HG03520 (cell line): Measurements from ENCODE around the gene INPP5J.
"Not testable (repeated sequence)": the region's sequence is repeated elsewhere in the genome, so short reads cannot be mapped to it uniquely, and the experiment has no call there.

Experiments
- ATAC-seq: cut with Tn5 transposase; IDR thresholded peaks from one replicate; pipeline ENCODE4 v1.9.1; 2021; ENCODE audit warnings: mild to moderate bottlenecking, moderate library complexity; ENCODE audit not compliant: unreplicated experiment

INPP5J gene

GRCh38 chr22:31144223-31144622 lies 21.5 kb downstream of the INPP5J start:
- no peak for ATAC-seq

DNA sequence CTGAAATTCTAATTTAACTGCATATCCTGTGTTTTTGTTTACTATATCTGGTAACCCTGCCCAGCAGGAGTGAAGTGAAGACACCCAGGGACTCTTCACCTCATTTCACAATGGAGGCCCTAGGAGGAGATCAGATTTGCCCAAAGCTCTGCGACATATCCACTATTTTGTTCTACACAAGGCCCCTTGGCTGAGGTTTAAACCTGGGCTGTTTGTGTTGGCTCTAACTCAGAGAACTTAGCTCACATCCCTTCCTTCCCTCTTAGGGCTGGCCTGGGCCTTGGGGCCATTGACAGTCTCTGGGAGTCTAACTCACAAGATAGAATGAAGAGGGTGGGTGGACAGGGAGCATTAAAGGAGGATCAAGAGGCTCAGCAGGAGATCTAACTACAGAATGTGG lies 25.7 kb downstream of the INPP5J start:
- ATAC-seq: no peak

GRCh38 chr22:31148953-31149627 lies 26.3 kb downstream of the INPP5J start:
- ATAC-seq: no peak

- no peak for ATAC-seq
Measured at GRCh38 chr22:31150615-31151014, 27.8 kb downstream of the INPP5J start.

- no peak for ATAC-seq
Measured at GRCh38 chr22:31151872-31152271, 29.1 kb downstream of the INPP5J start.

DNA sequence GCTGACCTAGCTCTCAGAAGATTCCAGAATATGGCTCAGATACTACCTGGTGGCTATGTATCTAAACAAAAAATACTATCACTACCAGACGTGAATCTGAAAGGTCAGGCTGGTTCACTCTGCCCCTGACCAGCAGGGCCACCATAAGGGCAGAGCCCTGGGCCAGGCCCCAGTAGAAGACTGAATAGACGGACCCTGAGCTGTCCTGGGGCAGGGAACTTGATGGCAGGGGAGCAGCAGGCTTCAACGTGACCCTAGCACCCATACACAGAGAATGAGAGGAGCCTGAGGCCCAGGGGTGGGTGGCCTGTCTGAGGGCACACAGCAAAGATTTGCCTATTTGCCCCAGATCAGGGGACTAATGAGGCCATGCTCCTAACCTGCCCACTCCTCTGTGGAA lies 30.6 kb downstream of the INPP5J start:
- no peak for ATAC-seq

DNA sequence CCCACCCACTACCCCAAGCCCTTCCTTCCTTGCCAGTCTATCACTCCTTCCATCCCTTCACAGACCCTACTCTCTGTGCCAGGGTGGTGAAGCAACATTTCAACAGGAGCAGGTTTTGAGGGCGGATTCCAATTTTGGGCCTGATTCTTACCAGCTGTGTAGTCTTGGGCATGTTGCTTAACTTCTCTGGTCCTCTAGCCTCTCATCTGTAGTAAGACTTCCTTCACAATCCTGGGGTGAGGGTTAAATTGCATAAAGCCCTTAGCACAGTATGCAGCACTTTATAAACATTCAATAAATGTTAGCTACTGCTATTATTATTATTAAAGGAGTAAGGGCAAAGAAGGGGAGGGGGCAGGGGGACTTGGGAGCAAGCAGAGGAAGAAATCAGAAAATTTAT lies 32.2 kb downstream of the INPP5J start:
- ATAC-seq: no peak

GRCh38 chr22:31155422-31155821 lies 32.7 kb downstream of the INPP5J start:
- no peak for ATAC-seq

- no peak for ATAC-seq
Measured at GRCh38 chr22:31160328-31160978, 37.7 kb downstream of the INPP5J start.

DNA sequence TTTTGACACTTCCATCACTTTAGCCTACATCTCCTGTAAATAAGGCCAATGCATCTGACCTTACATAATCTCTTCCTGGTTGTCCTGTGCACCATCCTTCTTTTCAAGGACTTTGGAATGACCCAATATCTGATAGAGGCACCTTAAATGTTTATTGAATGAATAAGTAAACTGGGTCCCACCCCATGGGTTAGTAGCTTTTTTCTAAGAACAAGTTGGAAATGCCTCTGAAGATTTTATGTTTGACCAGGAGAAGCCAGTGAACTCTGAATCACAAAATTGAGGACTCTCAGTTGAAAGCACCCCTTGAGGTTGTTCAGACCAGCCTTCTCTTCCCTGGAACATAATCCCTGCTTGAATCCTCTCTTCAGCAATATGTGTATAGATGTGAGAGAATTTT lies 38.6 kb downstream of the INPP5J start:
- no peak for ATAC-seq

DNA sequence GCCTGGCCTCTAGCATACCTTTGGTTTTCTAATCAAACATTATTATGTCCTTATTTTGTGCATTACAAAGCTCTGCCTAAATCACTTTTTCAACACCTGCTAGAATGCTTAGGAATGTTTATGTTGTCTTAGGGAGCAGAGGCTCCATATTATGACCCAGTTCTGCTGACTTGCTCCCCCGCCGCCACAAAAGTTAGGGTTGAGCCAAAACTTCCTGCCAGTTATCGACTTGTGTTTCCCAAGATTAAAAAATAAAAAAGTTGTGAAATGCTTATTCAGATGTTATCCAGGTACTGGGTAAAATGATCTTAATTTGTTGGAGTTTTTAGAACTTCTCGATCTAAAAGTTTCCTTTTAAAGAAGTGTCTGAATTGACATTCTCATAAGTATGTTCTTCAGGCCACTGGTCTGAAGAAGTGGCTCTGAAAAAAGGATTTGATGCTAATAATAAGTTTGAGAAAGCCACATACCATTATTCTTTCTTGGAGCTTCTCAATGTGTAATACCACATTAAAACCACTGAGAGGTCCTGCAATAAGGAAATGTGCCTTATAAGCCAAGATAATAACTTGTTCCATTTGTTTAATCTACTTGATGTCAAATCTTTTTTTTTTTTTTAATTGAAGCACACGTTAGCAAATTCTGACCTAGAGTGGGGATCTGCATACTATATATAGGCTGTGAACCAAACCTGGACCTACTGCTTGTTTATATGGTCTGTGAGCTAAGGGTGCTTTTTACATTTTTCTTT lies 39.4 kb downstream of the INPP5J start:
- ATAC-seq: no peak

DNA sequence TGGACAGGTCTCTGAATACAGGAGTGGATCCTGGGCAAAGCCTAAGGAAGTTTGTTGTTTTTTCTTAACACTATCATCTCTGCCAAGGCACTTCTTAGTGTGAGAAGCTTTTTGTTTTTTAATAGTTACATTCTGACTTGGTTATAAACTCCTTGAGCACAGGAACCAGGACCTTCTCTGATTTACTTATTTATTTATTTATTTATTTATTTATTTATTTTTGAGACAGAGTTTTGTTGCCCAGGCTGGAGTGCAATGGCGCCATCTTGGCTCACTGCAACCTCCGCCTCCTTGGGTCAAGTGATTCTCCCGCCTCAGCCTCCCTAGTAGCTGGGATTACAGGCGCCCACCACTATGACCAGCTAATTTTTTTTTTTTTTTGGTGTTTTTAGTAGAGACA lies 48.2 kb downstream of the INPP5J start:
- no peak for ATAC-seq

- ATAC-seq: not testable (repeated sequence)
Measured at GRCh38 chr22:31171734-31172133, 49.0 kb downstream of the INPP5J start.

DNA sequence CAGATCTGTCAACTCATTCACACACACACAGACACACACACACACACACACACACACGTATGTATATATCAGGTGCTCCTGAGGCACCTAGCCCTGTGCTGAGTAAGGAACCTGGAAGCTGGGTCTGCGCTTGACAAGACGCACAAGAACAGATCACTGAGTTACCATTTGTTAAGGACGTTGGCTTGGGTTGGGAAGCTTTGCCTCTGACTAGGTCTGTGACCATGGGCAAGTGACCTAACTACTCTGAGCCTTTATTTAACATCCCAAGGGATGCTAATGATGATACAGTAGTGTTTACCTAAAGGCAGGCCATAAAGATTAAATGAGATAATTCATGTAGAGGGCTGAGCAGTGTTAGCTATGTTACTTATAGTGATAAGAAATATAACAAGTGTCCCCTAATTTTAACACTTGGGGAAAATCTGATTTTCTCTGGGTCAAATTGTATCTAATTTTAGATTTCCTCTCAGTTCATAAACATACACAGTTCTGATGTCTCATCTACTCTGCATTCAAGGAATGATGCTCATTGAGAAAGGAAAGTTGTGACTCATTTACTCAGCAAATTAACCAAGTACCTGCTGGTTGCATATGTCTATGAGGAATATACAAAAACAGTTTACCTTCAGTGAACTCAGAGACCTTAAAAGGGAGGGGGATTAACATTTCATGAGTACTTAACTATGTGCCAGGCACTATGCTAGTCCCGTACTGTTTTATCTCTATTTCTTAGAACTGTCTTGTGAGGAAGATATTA lies 50.8 kb downstream of the INPP5J start:
- ATAC-seq: no peak

- no peak for ATAC-seq
Measured at GRCh38 chr22:31176923-31177322, 54.2 kb downstream of the INPP5J start.

GRCh38 chr22:31177420-31178162 lies 54.8 kb downstream of the INPP5J start:
- ATAC-seq: no peak

- no peak for ATAC-seq
Measured at GRCh38 chr22:31178859-31179258, 56.1 kb downstream of the INPP5J start.

GRCh38 chr22:31179345-31179744 lies 56.6 kb downstream of the INPP5J start:
- no peak for ATAC-seq

DNA sequence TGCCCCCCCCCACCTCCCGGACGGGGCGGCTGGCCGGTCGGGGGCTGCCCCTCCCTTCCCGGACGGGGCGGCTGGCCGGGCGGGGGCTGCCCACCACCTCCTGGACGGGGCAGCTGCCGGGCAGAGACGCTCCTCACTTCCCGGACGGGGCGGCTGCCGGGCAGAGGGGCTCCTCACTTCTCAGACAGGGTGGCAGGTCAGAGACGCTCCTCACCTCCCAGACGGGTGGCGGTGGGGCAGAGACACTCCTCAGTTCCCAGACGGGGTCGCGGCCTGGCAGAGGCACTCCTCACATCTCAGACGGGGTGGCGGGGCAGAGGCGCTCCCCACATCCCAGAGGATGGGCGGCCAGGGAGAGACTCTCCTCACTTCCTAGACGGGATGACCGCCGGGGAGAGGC lies 61.2 kb downstream of the INPP5J start:
- no peak for ATAC-seq
